A549 treated with DMSO at 1 μM for 4 hours (cell line): ENCODE results near the gene FOXN4. TPM values are rescaled to one million over a fixed set of nuclear protein-coding genes. Genes with fewer than 3 reads are reported as not detected.

Experiments used
- total RNA-seq: library from RNA; stranded (reverse); fragments of 200-300 nt; extraction: Qiagen RNA extraction; gene quantifications from 5 replicates; pipeline ENCODE4 v1.2.3, GENCODE V29; 2022; ENCODE audit warnings: low read depth

FOXN4 gene, protein sequence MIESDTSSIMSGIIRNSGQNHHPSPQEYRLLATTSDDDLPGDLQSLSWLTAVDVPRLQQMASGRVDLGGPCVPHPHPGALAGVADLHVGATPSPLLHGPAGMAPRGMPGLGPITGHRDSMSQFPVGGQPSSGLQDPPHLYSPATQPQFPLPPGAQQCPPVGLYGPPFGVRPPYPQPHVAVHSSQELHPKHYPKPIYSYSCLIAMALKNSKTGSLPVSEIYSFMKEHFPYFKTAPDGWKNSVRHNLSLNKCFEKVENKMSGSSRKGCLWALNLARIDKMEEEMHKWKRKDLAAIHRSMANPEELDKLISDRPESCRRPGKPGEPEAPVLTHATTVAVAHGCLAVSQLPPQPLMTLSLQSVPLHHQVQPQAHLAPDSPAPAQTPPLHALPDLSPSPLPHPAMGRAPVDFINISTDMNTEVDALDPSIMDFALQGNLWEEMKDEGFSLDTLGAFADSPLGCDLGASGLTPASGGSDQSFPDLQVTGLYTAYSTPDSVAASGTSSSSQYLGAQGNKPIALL
- 0.05 to 0.09 TPM (median 0.07 TPM) in 4 of 5 replicates, not detected in the other for total RNA-seq

GRCh38 chr12:109308534-109309380 is at the start of gene FOXN4:
FOXN4 (minus strand) TSS chr12:109309284; CDS start chr12:109308321, 963 bp downstream.

DNA sequence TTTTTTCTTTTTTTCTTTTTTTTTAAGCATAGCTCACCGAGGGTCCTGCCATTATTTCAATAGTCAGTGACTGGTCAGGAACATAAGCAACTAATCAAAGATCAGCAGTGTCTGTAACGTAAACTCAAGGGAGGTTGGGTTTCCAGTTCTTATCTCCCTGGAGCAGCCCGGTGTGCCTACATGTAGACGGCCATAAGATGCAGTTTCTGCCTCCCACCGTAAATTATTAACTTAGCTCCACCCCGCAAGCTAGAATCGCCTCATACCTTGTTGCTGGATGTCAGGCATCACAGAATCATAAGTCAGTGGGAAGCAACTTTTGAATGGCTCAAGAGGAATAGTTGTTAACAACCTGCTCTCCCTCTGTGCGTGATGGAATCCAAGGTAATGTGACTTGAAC is 38.5 kb upstream of the FOXN4 start, which contains the start of gene MYO1H:
MYO1H (plus strand) TSS at position 312 of the 400 bp plus-strand sequence; CDS start at position 373, 61 bp downstream.

Other genes starting within 250 kb of the FOXN4 start
- gene ALKBH2, start 215.8 kb downstream of the FOXN4 start, total RNA-seq = 44.1 to 50.2 TPM (median 47.8 TPM) in 5 replicates
- 86.8 to 94.6 TPM (median 88.4 TPM) in 5 replicates for gene UNG, start 211.7 kb downstream of the FOXN4 start, total RNA-seq
- gene ACACB, start 192.7 kb downstream of the FOXN4 start, total RNA-seq = 5.9 to 7.3 TPM (median 7.3 TPM) in 5 replicates
- gene MYO1H, start 38.6 kb upstream of the FOXN4 start, total RNA-seq = not detected in 5 replicates
- 38.7 to 55.9 TPM (median 42.7 TPM) in 5 replicates for gene KCTD10, start 168.0 kb upstream of the FOXN4 start, total RNA-seq
- gene UBE3B, start 168.3 kb upstream of the FOXN4 start, total RNA-seq = 10.5 to 15.9 TPM (median 15.3 TPM) in 5 replicates